Measurements from ENCODE around the gene FAM3D.

GRCh38 chr3:58645726-58646125, 20.8 kb downstream of the FAM3D start:
- no peak for TF ChIP-seq POLR2A (IDR thresholded peaks at IDR 0.05)
- no peak for TF ChIP-seq CTCF (IDR thresholded peaks at IDR 0.05)

Data from adrenal gland (tissue), 5 donors.